Peyer's patch (tissue), 4 donors: Measurements from ENCODE around the gene EXOC4.

ENCODE experiments used
- CTCF ChIP-seq, 6 experiments: fragments of 450-650 bp in 4 of 6; fragments of 200-600 bp in 2 of 6; sonication (generic) in 1 of 6; IDR thresholded peaks; one replicate each; pipeline ENCODE4 v1.5.1; 2017 to 2019; ENCODE audit warnings: antibody characterized with exemption in 6 of 6, mild to moderate bottlenecking in 3 of 6, moderate library complexity in 1 of 6
- POLR2A ChIP-seq, 2 donors: fragments of 450-650 bp; IDR thresholded peaks; one replicate each; pipeline ENCODE4 v1.5.1; 2017; ENCODE audit warnings: antibody characterized with exemption in 2 of 2, mild to moderate bottlenecking in 2 of 2, moderate library complexity in 2 of 2

GRCh38 chr7:133815611-133816210 is 562.8 kb downstream of the EXOC4 start:
- no peak for TF ChIP-seq CTCF (IDR thresholded peaks at IDR 0.05)
- TF ChIP-seq POLR2A (IDR thresholded peaks at IDR 0.05), result no peak
